ENCODE data around the gene PXMP2.

Gene PXMP2

GRCh38 chr12:132743831-132744230 lies 56.4 kb downstream of the PXMP2 start:
- H3K4me3 ChIP-seq (IDR thresholded peaks at IDR 0.05; ENCODE audit: insufficient read depth, low read depth, low read length): no peak overlapping the region
- H3K4me2 ChIP-seq: no peak overlapping the region
- H4K20me1 ChIP-seq (ENCODE audit: insufficient read depth): no peaks in the 10 kb centered on the region
- H3K27ac ChIP-seq: no peak overlapping the region
- no peak for TF ChIP-seq CTCF (conservative IDR thresholded peaks at IDR 0.05; ENCODE audit: low read depth, low read length)
- H3K9ac ChIP-seq: no peak overlapping the region
- no peaks in the 10 kb centered on the region; the same call in 1 of the 2 replicates for H3K36me3 ChIP-seq (ENCODE audit: insufficient read depth)
- H3K79me2 ChIP-seq (ENCODE audit: insufficient read depth, low read depth): no peaks in the 10 kb centered on the region
- H3K27me3 ChIP-seq (ENCODE audit: insufficient read depth, low read depth): no peaks in the 10 kb centered on the region
- no peaks in the 10 kb centered on the region for H3K4me1 ChIP-seq (ENCODE audit: low read depth, poor library complexity, severe bottlenecking)
- no peak overlapping the region for H2AFZ ChIP-seq (ENCODE audit: low read depth)

- H3K27ac ChIP-seq: no peak overlapping the region
- no peak overlapping the region for H3K4me3 ChIP-seq (IDR thresholded peaks at IDR 0.05; ENCODE audit: insufficient read depth, low read depth, low read length)
- H3K36me3 ChIP-seq (ENCODE audit: insufficient read depth): no peaks in the 10 kb centered on the region; the same call in 1 of the 2 replicates
- H3K9ac ChIP-seq: no peak overlapping the region
- no peak overlapping the region for H2AFZ ChIP-seq (ENCODE audit: low read depth)
- no peaks in the 10 kb centered on the region for H3K79me2 ChIP-seq (ENCODE audit: insufficient read depth, low read depth)
- TF ChIP-seq CTCF (conservative IDR thresholded peaks at IDR 0.05; ENCODE audit: low read depth, low read length): no peak
- H3K4me2 ChIP-seq: no peak overlapping the region
- no peaks in the 10 kb centered on the region for H3K27me3 ChIP-seq (ENCODE audit: insufficient read depth, low read depth)
- no peaks in the 10 kb centered on the region for H3K4me1 ChIP-seq (ENCODE audit: low read depth, poor library complexity, severe bottlenecking)
- no peaks in the 10 kb centered on the region for H4K20me1 ChIP-seq (ENCODE audit: insufficient read depth)
Observed at GRCh38 chr12:132746613-132747012, 59.2 kb downstream of the PXMP2 start.

- no peaks in the 10 kb centered on the region for H3K27me3 ChIP-seq (ENCODE audit: insufficient read depth, low read depth)
- H3K9ac ChIP-seq: no peak overlapping the region
- H3K27ac ChIP-seq: no peak overlapping the region
- TF ChIP-seq CTCF (conservative IDR thresholded peaks at IDR 0.05; ENCODE audit: low read depth, low read length): no peak
- no peaks in the 10 kb centered on the region for H4K20me1 ChIP-seq (ENCODE audit: insufficient read depth)
- H3K36me3 ChIP-seq (ENCODE audit: insufficient read depth): no peaks in the 10 kb centered on the region; the same call in 1 of the 2 replicates
- no peaks in the 10 kb centered on the region for H3K4me1 ChIP-seq (ENCODE audit: low read depth, poor library complexity, severe bottlenecking)
- no peak overlapping the region for H3K4me2 ChIP-seq
- no peak overlapping the region for H2AFZ ChIP-seq (ENCODE audit: low read depth)
- no peaks in the 10 kb centered on the region for H3K79me2 ChIP-seq (ENCODE audit: insufficient read depth, low read depth)
- no peak overlapping the region for H3K4me3 ChIP-seq (IDR thresholded peaks at IDR 0.05; ENCODE audit: insufficient read depth, low read depth, low read length)
Observed at GRCh38 chr12:132747395-132747794, 60.0 kb downstream of the PXMP2 start.

- Histone ChIP-seq H3K27me3 (ENCODE audit: insufficient read depth, low read depth) (no peaks in the 10 kb centered on the region), H3K27ac (no peak overlapping the region), H4K20me1 (ENCODE audit: insufficient read depth) (no peaks in the 10 kb centered on the region), H3K79me2 (ENCODE audit: insufficient read depth, low read depth) (no peaks in the 10 kb centered on the region), H3K36me3 (ENCODE audit: insufficient read depth) (no peaks in the 10 kb centered on the region; the same call in 1 of the 2 replicates), H3K4me2 (no peak overlapping the region), H3K4me1 (ENCODE audit: low read depth, poor library complexity, severe bottlenecking) (no peaks in the 10 kb centered on the region), H3K4me3 (IDR thresholded peaks at IDR 0.05; ENCODE audit: insufficient read depth, low read depth, low read length) (no peak overlapping the region), H2AFZ (ENCODE audit: low read depth) (no peak overlapping the region), H3K9ac (no peak overlapping the region)
- no peak for TF ChIP-seq CTCF (conservative IDR thresholded peaks at IDR 0.05; ENCODE audit: low read depth, low read length)
Observed at GRCh38 chr12:132747896-132748295, 60.5 kb downstream of the PXMP2 start.

All from KMS-11 (cell line).